Measurements from ENCODE around the gene SLC16A4. TPM values are rescaled to one million over a fixed set of nuclear protein-coding genes. Genes with fewer than 3 reads are reported as not detected.

The SLC16A4 gene
- total RNA-seq, 1 donor from 2014 or later = 3.3 TPM

DNA sequence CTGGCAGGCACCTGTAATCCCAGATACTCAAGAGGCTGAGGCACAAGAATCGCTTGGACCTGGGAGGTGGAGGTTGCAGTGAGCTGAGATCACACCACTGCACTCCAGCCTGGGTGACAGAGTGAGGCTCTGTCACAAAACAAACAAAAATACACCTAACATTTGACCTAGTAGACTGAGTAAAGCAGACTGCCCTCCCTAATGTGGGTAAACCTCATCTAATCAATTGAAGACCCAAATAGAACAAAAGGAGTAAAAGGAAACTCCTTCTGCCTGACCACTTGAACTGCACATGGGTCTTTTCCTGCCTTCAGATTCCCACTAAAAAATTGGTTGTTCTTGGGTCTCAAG lies 70.7 kb downstream of the SLC16A4 start:
- H3K27ac ChIP-seq (replicated peaks) = no peak overlapping the region
- no peaks in the 10 kb centered on the region for H3K9me3 ChIP-seq (replicated peaks)
- no peaks in the 10 kb centered on the region for H3K4me1 ChIP-seq
- intact Hi-C loops (cut with micrococcal nuclease) = no loop called here
- H3K36me3 ChIP-seq = no peaks in the 10 kb centered on the region
- TF ChIP-seq, protein P1, sequence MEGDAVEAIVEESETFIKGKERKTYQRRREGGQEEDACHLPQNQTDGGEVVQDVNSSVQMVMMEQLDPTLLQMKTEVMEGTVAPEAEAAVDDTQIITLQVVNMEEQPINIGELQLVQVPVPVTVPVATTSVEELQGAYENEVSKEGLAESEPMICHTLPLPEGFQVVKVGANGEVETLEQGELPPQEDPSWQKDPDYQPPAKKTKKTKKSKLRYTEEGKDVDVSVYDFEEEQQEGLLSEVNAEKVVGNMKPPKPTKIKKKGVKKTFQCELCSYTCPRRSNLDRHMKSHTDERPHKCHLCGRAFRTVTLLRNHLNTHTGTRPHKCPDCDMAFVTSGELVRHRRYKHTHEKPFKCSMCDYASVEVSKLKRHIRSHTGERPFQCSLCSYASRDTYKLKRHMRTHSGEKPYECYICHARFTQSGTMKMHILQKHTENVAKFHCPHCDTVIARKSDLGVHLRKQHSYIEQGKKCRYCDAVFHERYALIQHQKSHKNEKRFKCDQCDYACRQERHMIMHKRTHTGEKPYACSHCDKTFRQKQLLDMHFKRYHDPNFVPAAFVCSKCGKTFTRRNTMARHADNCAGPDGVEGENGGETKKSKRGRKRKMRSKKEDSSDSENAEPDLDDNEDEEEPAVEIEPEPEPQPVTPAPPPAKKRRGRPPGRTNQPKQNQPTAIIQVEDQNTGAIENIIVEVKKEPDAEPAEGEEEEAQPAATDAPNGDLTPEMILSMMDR (IDR thresholded peaks at IDR 0.05; ENCODE audit: borderline replicate concordance) = no peak
- no peak for DNase-seq
- no peak overlapping the region for H3K4me3 ChIP-seq
- H3K27me3 ChIP-seq (ENCODE audit: low read depth) = no peaks in the 10 kb centered on the region

DNA sequence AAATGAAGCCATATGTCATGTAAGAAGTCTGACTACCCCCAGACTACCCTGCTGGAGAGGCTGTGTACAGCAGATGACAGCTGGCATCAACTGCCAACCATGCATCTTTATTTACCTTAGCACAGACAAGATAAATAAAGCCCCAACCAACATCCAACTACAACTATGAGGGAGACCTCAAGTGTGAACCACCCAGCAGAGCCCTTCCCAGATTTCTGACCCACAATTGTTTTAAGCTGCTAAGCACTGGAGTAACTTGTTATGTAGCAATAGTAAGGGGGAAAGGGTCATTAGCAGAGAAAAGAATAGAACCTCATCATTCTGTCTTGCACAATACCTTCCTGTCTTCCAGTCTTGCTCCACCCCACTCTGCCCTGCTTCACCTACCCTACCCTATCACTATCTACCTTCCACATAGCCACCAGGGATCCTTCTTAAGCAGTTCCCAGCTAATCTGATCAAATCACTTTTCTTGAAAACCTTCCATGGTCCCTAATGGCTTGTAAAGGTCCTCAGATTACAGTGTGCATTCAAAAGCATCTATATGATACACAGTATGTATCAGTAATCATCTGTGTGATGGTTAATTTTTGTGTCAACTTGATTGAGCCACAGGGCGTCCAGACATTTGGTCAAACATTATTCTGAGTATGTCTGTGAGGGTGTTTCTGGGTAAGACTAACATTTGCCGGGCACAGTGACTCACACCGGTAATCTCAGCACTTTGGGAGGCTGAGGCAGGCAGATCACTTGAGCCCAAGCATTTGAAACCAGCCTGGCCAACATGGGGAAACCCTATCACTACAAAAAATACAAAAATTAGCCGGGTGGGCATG lies 71.3 kb downstream of the SLC16A4 start:
- no peaks in the 10 kb centered on the region for H3K9me3 ChIP-seq (replicated peaks)
- H3K27ac ChIP-seq (replicated peaks) = no peak overlapping the region
- H3K4me3 ChIP-seq = no peak overlapping the region
- intact Hi-C loops (cut with micrococcal nuclease) = loop anchor here (10.0 kb wide), 1 partner anchor 145 kb away; no protein-coding TSS in a partner anchor
- TF ChIP-seq, protein P1 (IDR thresholded peaks at IDR 0.05; ENCODE audit: borderline replicate concordance) = no peak
- no peaks in the 10 kb centered on the region for H3K36me3 ChIP-seq
- H3K4me1 ChIP-seq = no peaks in the 10 kb centered on the region
- H3K27me3 ChIP-seq (ENCODE audit: low read depth) = no peaks in the 10 kb centered on the region
- no peak for DNase-seq

DNA sequence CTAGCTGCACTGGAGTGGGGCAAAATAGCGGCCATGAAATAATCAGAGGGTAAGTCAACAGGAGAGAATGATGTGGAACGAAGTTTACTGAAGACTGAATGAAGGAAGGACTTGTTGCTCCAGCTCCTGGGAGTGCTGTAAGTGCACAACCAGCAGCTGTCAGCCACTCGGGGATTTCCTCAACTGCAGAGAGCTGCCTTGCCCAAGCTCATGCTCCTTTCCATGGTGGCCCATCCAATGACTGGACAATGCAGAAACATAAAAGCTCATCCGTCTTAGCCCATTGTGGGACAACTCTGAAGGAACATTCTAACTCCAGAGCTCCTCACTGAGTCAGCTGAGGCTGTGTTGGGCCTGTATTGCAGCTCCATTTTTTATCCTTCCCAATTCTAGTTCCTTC lies 72.8 kb downstream of the SLC16A4 start:
- intact Hi-C loops (cut with micrococcal nuclease) = loop anchor here (10.0 kb wide), 1 partner anchor 147 kb away; no protein-coding TSS in a partner anchor
- H3K27me3 ChIP-seq (ENCODE audit: low read depth) = no peaks in the 10 kb centered on the region
- H3K4me3 ChIP-seq = no peak overlapping the region
- no peaks in the 10 kb centered on the region for H3K36me3 ChIP-seq
- TF ChIP-seq, protein P1 (IDR thresholded peaks at IDR 0.05; ENCODE audit: borderline replicate concordance) = no peak
- no peaks in the 10 kb centered on the region for H3K9me3 ChIP-seq (replicated peaks)
- no peak overlapping the region for H3K27ac ChIP-seq (replicated peaks)
- no peak for DNase-seq
- peaks cover 1% of the 10 kb centered on the region for H3K4me1 ChIP-seq

DNA sequence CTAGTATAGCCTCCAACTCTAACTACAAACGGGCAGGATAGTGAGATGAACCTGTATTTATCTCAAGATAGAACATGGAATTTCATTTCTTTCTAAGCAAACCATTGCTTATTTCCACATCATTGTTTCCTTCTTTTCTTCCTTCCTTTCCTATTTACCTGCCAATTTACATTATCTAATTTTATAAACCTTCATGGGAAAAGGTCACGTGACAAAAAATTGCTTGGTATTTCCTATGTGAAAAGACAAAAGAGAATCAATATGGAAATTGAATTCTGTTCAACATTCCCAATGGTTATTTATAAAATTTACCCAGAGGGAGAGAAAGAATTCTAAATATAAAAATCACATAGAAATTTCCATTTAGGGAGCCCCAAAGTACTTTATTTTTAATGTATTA lies 74.1 kb downstream of the SLC16A4 start:
- no peaks in the 10 kb centered on the region for H3K9me3 ChIP-seq (replicated peaks)
- H3K36me3 ChIP-seq = no peaks in the 10 kb centered on the region
- no peak overlapping the region for H3K4me3 ChIP-seq
- H3K27ac ChIP-seq (replicated peaks) = no peak overlapping the region
- no peaks in the 10 kb centered on the region for H3K27me3 ChIP-seq (ENCODE audit: low read depth)
- no peak for DNase-seq
- TF ChIP-seq, protein P1 (IDR thresholded peaks at IDR 0.05; ENCODE audit: borderline replicate concordance) = no peak
- intact Hi-C loops (cut with micrococcal nuclease) = loop anchor here (10.0 kb wide), 1 partner anchor 148 kb away; no protein-coding TSS in a partner anchor
- peaks cover 12% of the 10 kb centered on the region for H3K4me1 ChIP-seq

Other genes starting within 250 kb of the SLC16A4 start
- not detected for gene SLC6A17, start 240.5 kb downstream of the SLC16A4 start, total RNA-seq
- gene KCNC4, start 180.7 kb downstream of the SLC16A4 start, total RNA-seq = 6.1 TPM
- 12.6 TPM for gene RBM15, start 51.6 kb downstream of the SLC16A4 start, total RNA-seq
- 266 TPM for gene LAMTOR5, start 16.7 kb upstream of the SLC16A4 start, total RNA-seq
- not detected for gene PROK1, start 60.1 kb upstream of the SLC16A4 start, total RNA-seq
- not detected for gene KCNA10, start 128.1 kb upstream of the SLC16A4 start, total RNA-seq
- 0.71 TPM for gene KCNA2, start 215.3 kb upstream of the SLC16A4 start, total RNA-seq